Activated naive CD4-positive, alpha-beta T cell treated with anti-CD3 and anti-CD28 coated beads for 36 hours (primary cell): ENCODE data around the gene LMBR1. TPM values are rescaled to one million over a fixed set of nuclear protein-coding genes. Genes with fewer than 3 reads are reported as not detected.
A peak's percentile ranks its signal among the peaks of the same experiment; 100 is the strongest.
"Not testable (repeated sequence)": the region's sequence is repeated elsewhere in the genome, so short reads cannot be mapped to it uniquely, and the experiment has no call there.

Experiments used
- CTCF ChIA-PET: fragments of 350-600 bp; sonication (Branson Sonifier 250); formaldehyde crosslinking; loops from one replicate; lab custom pipeline; 2021; ENCODE audit warnings: antibody characterized with exemption; lab: Charles Lee
- DNase-seq: peaks from one replicate; pipeline ENCODE4 v3.0.0-alpha.2; 2020
- H3K27ac Mint-ChIP-seq: one replicate; pipeline ENCODE4 v1.8.0; 2021; ENCODE audit warnings: mild to moderate bottlenecking, mixed read lengths
- H3K27me3 Mint-ChIP-seq: one replicate; pipeline ENCODE4 v1.8.0; 2021; ENCODE audit warnings: low read depth, mixed read lengths
- H3K36me3 Mint-ChIP-seq: one replicate; pipeline ENCODE4 v1.8.0; 2021; ENCODE audit warnings: low read depth, mixed read lengths
- H3K4me1 Mint-ChIP-seq: one replicate; pipeline ENCODE4 v1.8.0; 2021; ENCODE audit warnings: low read depth, mixed read lengths
- H3K4me3 Mint-ChIP-seq: one replicate; pipeline ENCODE4 v1.8.0; 2021; ENCODE audit warnings: mild to moderate bottlenecking, moderate library complexity, mixed read lengths
- H3K9me3 Mint-ChIP-seq: one replicate; pipeline ENCODE4 v1.8.0; 2021; ENCODE audit warnings: mixed read lengths
- intact Hi-C: fragments of 100-400 bp; cut with micrococcal nuclease; formaldehyde crosslinking; loops from one replicate; pipeline ENCODE4 v1.15.1; 2023
- total RNA-seq, 2 experiments: library from RNA; stranded (reverse); gene quantifications; one replicate each; pipeline ENCODE4 v1.2.3, GENCODE V29; 2021

The LMBR1 gene
- total RNA-seq, 2 experiments from 2014 or later: 25.2 to 33.8 TPM

GRCh38 chr7:156811706-156812105, 81.3 kb downstream of the LMBR1 start:
- peaks cover 14% of the 10 kb centered on the region for H3K36me3 Mint-ChIP-seq
- DNase-seq: no peak
- intact Hi-C loops: no loop called here
- H3K4me1 Mint-ChIP-seq: no peaks in the 10 kb centered on the region
- no peak overlapping the region for H3K4me3 Mint-ChIP-seq
- no peaks in the 10 kb centered on the region for H3K9me3 Mint-ChIP-seq
- CTCF ChIA-PET: no interaction called here
- no peak overlapping the region for H3K27ac Mint-ChIP-seq
- H3K27me3 Mint-ChIP-seq: no peaks in the 10 kb centered on the region

- H3K27me3 Mint-ChIP-seq, H3K4me1 Mint-ChIP-seq, H3K4me3 Mint-ChIP-seq, DNase-seq, H3K27ac Mint-ChIP-seq, intact Hi-C loops, H3K9me3 Mint-ChIP-seq, CTCF ChIA-PET: not testable (repeated sequence)
- peaks cover 12% of the 10 kb centered on the region for H3K36me3 Mint-ChIP-seq
Measured at GRCh38 chr7:156803656-156804055, 89.3 kb downstream of the LMBR1 start.

GRCh38 chr7:156802214-156802613, 90.8 kb downstream of the LMBR1 start:
- CTCF ChIA-PET: no interaction called here
- Mint-ChIP-seq H3K9me3 (peaks cover 2% of the 10 kb centered on the region), H3K4me1 (no peaks in the 10 kb centered on the region), H3K27ac (no peak overlapping the region), H3K4me3 (no peak overlapping the region), H3K36me3 (peaks cover 12% of the 10 kb centered on the region), H3K27me3 (no peaks in the 10 kb centered on the region)
- intact Hi-C loops: no loop called here
- DNase-seq: no peak

- intact Hi-C loops: no loop called here
- Mint-ChIP-seq H3K27ac (no peak overlapping the region), H3K36me3 (peaks cover 10% of the 10 kb centered on the region), H3K27me3 (no peaks in the 10 kb centered on the region), H3K4me1 (no peaks in the 10 kb centered on the region), H3K4me3 (no peak overlapping the region), H3K9me3 (no peaks in the 10 kb centered on the region)
- DNase-seq: no peak
- CTCF ChIA-PET: no interaction called here
Measured at GRCh38 chr7:156795415-156795814, 97.6 kb downstream of the LMBR1 start.

- intact Hi-C loops: no loop called here
- no peaks in the 10 kb centered on the region for H3K27me3 Mint-ChIP-seq
- CTCF ChIA-PET: no interaction called here
- no peaks in the 10 kb centered on the region for H3K4me1 Mint-ChIP-seq
- H3K27ac Mint-ChIP-seq: no peak overlapping the region
- no peak for DNase-seq
- no peaks in the 10 kb centered on the region for H3K9me3 Mint-ChIP-seq
- no peak overlapping the region for H3K4me3 Mint-ChIP-seq
- H3K36me3 Mint-ChIP-seq: peaks cover 11% of the 10 kb centered on the region
Measured at GRCh38 chr7:156793334-156793733, 99.6 kb downstream of the LMBR1 start.

- no peak overlapping the region for H3K4me3 Mint-ChIP-seq
- intact Hi-C loops: no loop called here
Measured at GRCh38 chr7:156792611-156793010, 100.4 kb downstream of the LMBR1 start.

GRCh38 chr7:156791241-156791640, 101.7 kb downstream of the LMBR1 start:
- DNase-seq: no peak
- H3K4me1 Mint-ChIP-seq: no peaks in the 10 kb centered on the region
- H3K4me3 Mint-ChIP-seq: no peak overlapping the region
- CTCF ChIA-PET: no interaction called here
- no peaks in the 10 kb centered on the region for H3K9me3 Mint-ChIP-seq
- H3K27me3 Mint-ChIP-seq: no peaks in the 10 kb centered on the region
- intact Hi-C loops: no loop called here
- H3K36me3 Mint-ChIP-seq: peaks cover 9% of the 10 kb centered on the region
- no peak overlapping the region for H3K27ac Mint-ChIP-seq

More at GRCh38 chr7:156792611-156793010, 100.4 kb downstream of the LMBR1 start:
- Mint-ChIP-seq H3K9me3 (no peaks in the 10 kb centered on the region), H3K36me3 (peaks cover 11% of the 10 kb centered on the region), H3K27ac (no peak overlapping the region), H3K27me3 (no peaks in the 10 kb centered on the region), H3K4me1 (no peaks in the 10 kb centered on the region)
- CTCF ChIA-PET: no interaction called here
- DNase-seq: no peak

- H3K4me3 Mint-ChIP-seq: no peak overlapping the region
- H3K27me3 Mint-ChIP-seq: no peaks in the 10 kb centered on the region
- DNase-seq: no peak
- intact Hi-C loops: no loop called here
- H3K9me3 Mint-ChIP-seq: no peaks in the 10 kb centered on the region
- no peak overlapping the region for H3K27ac Mint-ChIP-seq
- peaks cover 9% of the 10 kb centered on the region for H3K36me3 Mint-ChIP-seq
- CTCF ChIA-PET: interaction anchor here (0.9 kb wide), 1 partner anchor 9 kb away, joined by 3 read pairs; no protein-coding TSS in a partner anchor
- no peaks in the 10 kb centered on the region for H3K4me1 Mint-ChIP-seq
Measured at GRCh38 chr7:156790264-156790663, 102.7 kb downstream of the LMBR1 start.

GRCh38 chr7:156785998-156786543, 106.9 kb downstream of the LMBR1 start:
- intact Hi-C loops: no loop called here
- Mint-ChIP-seq H3K4me3 (no peak overlapping the region), H3K4me1 (peaks cover 4% of the 10 kb centered on the region), H3K36me3 (peaks cover 7% of the 10 kb centered on the region), H3K27ac (no peak overlapping the region), H3K27me3 (no peaks in the 10 kb centered on the region), H3K9me3 (no peaks in the 10 kb centered on the region)
- CTCF ChIA-PET: no interaction called here
- DNase-seq: no peak

GRCh38 chr7:156783864-156784263, 109.1 kb downstream of the LMBR1 start:
- CTCF ChIA-PET: no interaction called here
- no peak for DNase-seq
- no peak overlapping the region for H3K4me3 Mint-ChIP-seq
- H3K27me3 Mint-ChIP-seq: no peaks in the 10 kb centered on the region
- intact Hi-C loops: no loop called here
- no peaks in the 10 kb centered on the region for H3K9me3 Mint-ChIP-seq
- H3K4me1 Mint-ChIP-seq: peaks cover 9% of the 10 kb centered on the region
- H3K27ac Mint-ChIP-seq: no peak overlapping the region
- peaks cover 7% of the 10 kb centered on the region for H3K36me3 Mint-ChIP-seq

GRCh38 chr7:156781972-156782371, 111.0 kb downstream of the LMBR1 start:
- H3K27ac Mint-ChIP-seq: peak overlapping the region; percentile 6

GRCh38 chr7:156780724-156781455, 112.1 kb downstream of the LMBR1 start:
- CTCF ChIA-PET: interaction anchor here (1.3 kb wide), 1 partner anchor 9 kb away, joined by 3 read pairs; no protein-coding TSS in a partner anchor
- no peak overlapping the region for H3K4me3 Mint-ChIP-seq
- peak; percentile 29 for DNase-seq
- intact Hi-C loops: no loop called here
- no peak overlapping the region for H3K27ac Mint-ChIP-seq
- H3K27me3 Mint-ChIP-seq: no peaks in the 10 kb centered on the region
- peaks cover 21% of the 10 kb centered on the region for H3K4me1 Mint-ChIP-seq
- H3K9me3 Mint-ChIP-seq: no peaks in the 10 kb centered on the region
- peaks cover 13% of the 10 kb centered on the region for H3K36me3 Mint-ChIP-seq

More at GRCh38 chr7:156781972-156782371, 111.0 kb downstream of the LMBR1 start:
- Mint-ChIP-seq H3K4me1 (peaks cover 19% of the 10 kb centered on the region), H3K9me3 (no peaks in the 10 kb centered on the region), H3K27me3 (no peaks in the 10 kb centered on the region), H3K36me3 (peaks cover 10% of the 10 kb centered on the region), H3K4me3 (no peak overlapping the region)
- no peak for DNase-seq
- intact Hi-C loops: no loop called here
- CTCF ChIA-PET: interaction anchor here (1.3 kb wide), 1 partner anchor 8 kb away, joined by 3 read pairs; no protein-coding TSS in a partner anchor

- no peak overlapping the region for H3K27ac Mint-ChIP-seq
- peaks cover 14% of the 10 kb centered on the region for H3K36me3 Mint-ChIP-seq
- H3K4me1 Mint-ChIP-seq: peaks cover 23% of the 10 kb centered on the region
- H3K27me3 Mint-ChIP-seq: no peaks in the 10 kb centered on the region
- DNase-seq: no peak
- H3K4me3 Mint-ChIP-seq: no peak overlapping the region
- CTCF ChIA-PET: interaction anchor here (0.6 to 1.6 kb wide), 4 partner anchors 10 to 118 kb away, joined by 3 to 5 read pairs (median 3); no protein-coding TSS in a partner anchor
- H3K9me3 Mint-ChIP-seq: peaks cover 4% of the 10 kb centered on the region
- intact Hi-C loops: loop anchor here (2.0 to 10.0 kb wide), 3 partner anchors 28 to 134 kb away; partner anchors contain the start of genes LMBR1 and RNF32
Measured at GRCh38 chr7:156778668-156779067, 114.3 kb downstream of the LMBR1 start.
